GM15510 (cell line): Measurements from ENCODE around the gene SH3TC1.

Experiments
- POLR2A ChIP-seq: IDR thresholded peaks from 3 replicates; pipeline ENCODE4 v1.6.1; 2011; ENCODE audit warnings: borderline replicate concordance; ENCODE audit not compliant: insufficient read length; ENCODE audit errors: extremely low read depth

SH3TC1 gene

GRCh38 chr4:8169763-8170162, 29.3 kb upstream of the SH3TC1 start:
- no peak for TF ChIP-seq POLR2A

GRCh38 chr4:8170341-8170740, 28.7 kb upstream of the SH3TC1 start:
- TF ChIP-seq POLR2A: no peak

- TF ChIP-seq POLR2A: no peak
Observed at GRCh38 chr4:8171266-8171665, 27.8 kb upstream of the SH3TC1 start.

- TF ChIP-seq POLR2A: no peak
Observed at GRCh38 chr4:8171984-8172924, 26.8 kb upstream of the SH3TC1 start.

- TF ChIP-seq POLR2A: no peak
Observed at GRCh38 chr4:8173492-8174242, 25.4 kb upstream of the SH3TC1 start.

- no peak for TF ChIP-seq POLR2A
Observed at GRCh38 chr4:8174970-8175369, 24.1 kb upstream of the SH3TC1 start.

GRCh38 chr4:8175686-8176085, 23.4 kb upstream of the SH3TC1 start:
- no peak for TF ChIP-seq POLR2A

- no peak for TF ChIP-seq POLR2A
Observed at GRCh38 chr4:8176547-8177399, 22.3 kb upstream of the SH3TC1 start.

- TF ChIP-seq POLR2A: no peak
Observed at GRCh38 chr4:8177552-8177951, 21.5 kb upstream of the SH3TC1 start.

- no peak for TF ChIP-seq POLR2A
Observed at GRCh38 chr4:8177956-8178355, 21.1 kb upstream of the SH3TC1 start.

- TF ChIP-seq POLR2A: no peak
Observed at GRCh38 chr4:8179074-8179473, 20.0 kb upstream of the SH3TC1 start.

- TF ChIP-seq POLR2A: no peak
Observed at GRCh38 chr4:8179771-8180170, 19.3 kb upstream of the SH3TC1 start.

GRCh38 chr4:8180310-8181093, 18.6 kb upstream of the SH3TC1 start:
- no peak for TF ChIP-seq POLR2A

- no peak for TF ChIP-seq POLR2A
Observed at GRCh38 chr4:8181119-8181518, 18.0 kb upstream of the SH3TC1 start.
